ENCODE measurements around the gene BICC1.

GRCh38 chr10:58785354-58785753, 272.7 kb downstream of the BICC1 start:
- no peak for TF ChIP-seq EZH2phosphoT487 (IDR thresholded peaks at IDR 0.05)
- no peak for TF ChIP-seq CTCF (IDR thresholded peaks at IDR 0.05)
- no peak for TF ChIP-seq EZH2 (IDR thresholded peaks at IDR 0.05)
